HEK293T (cell line): Measurements from ENCODE around the gene TBC1D2.

Experiments used
- BHLHE40 ChIP-seq: fragments of 450-650 bp; IDR thresholded peaks from 2 replicates; pipeline ENCODE4 v1.6.1; 2016; ENCODE audit warnings: mild to moderate bottlenecking, moderate library complexity, borderline replicate concordance
- CTBP1 ChIP-seq: fragments of 450-650 bp; IDR thresholded peaks from 2 replicates; pipeline ENCODE4 v1.6.1; 2016; ENCODE audit warnings: borderline replicate concordance
- FOXA1 ChIP-seq: fragments of 450-650 bp; IDR thresholded peaks from 2 replicates; pipeline ENCODE4 v1.6.1; 2016; ENCODE audit warnings: mild to moderate bottlenecking
- FOXK2 ChIP-seq: fragments of 450-650 bp; IDR thresholded peaks from 2 replicates; pipeline ENCODE4 v1.6.1; 2016; ENCODE audit warnings: mild to moderate bottlenecking
- FOXM1 ChIP-seq: fragments of 450-650 bp; IDR thresholded peaks from 2 replicates; pipeline ENCODE4 v1.6.1; 2017; ENCODE audit warnings: mild to moderate bottlenecking, borderline replicate concordance
- LEF1 ChIP-seq: fragments of 450-650 bp; IDR thresholded peaks from 2 replicates; pipeline ENCODE4 v1.6.1; 2017; ENCODE audit warnings: mild to moderate bottlenecking, borderline replicate concordance
- SP1 ChIP-seq: fragments of 450-650 bp; IDR thresholded peaks from 2 replicates; pipeline ENCODE4 v1.6.1; 2017
- SUZ12 ChIP-seq: fragments of 450-650 bp; IDR thresholded peaks from 2 replicates; pipeline ENCODE4 v1.6.1; 2016; ENCODE audit warnings: mild to moderate bottlenecking

DNA sequence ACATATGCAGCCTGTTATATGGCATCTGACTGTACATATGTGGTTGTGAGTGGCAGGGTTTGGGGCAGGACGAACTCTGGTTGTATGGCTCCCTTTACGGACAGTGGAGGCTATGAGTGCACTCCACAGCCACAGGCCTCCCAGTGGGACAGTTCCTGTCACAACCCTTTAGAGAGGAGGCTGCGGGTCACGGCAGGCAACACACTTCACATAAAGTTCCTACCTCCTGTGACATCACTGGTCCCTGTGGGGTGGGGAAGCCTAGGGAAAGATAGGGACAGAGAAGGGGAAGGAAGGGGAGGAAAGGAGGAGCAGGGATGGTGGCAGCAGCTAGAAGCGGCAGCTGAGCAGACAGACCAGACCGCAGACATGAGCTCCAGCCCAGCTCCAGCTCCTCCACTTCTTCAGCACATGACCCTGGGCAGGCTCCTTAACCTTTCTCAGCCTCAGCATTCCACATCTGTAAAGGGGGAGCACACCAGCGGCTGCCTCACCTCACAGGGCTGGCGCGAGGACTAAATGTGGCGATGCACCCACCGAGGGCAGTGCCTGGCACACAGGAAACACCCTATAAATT lies 35.6 kb downstream of the TBC1D2 start:
- no peak for TF ChIP-seq SP1
- TF ChIP-seq SUZ12: no peak
- TF ChIP-seq BHLHE40: no peak
- no peak for TF ChIP-seq FOXK2
- TF ChIP-seq FOXA1: no peak
- no peak for TF ChIP-seq FOXM1
- no peak for TF ChIP-seq CTBP1
- TF ChIP-seq LEF1: no peak
